HEK293 (cell line): ENCODE data around the gene GMIP.

ENCODE experiments used
- CTCF ChIA-PET: fragments of 350-600 bp; formaldehyde crosslinking; extraction: SDS; loops from one replicate; lab custom pipeline; 2021; ENCODE audit warnings: antibody characterized with exemption; lab: Yijun Ruan, JAX
- POLR2A ChIA-PET: fragments of 300-600 bp; formaldehyde crosslinking; extraction: SDS; loops from one replicate; lab custom pipeline; 2020; ENCODE audit warnings: antibody characterized with exemption, inconsistent platforms; lab: Yijun Ruan, JAX
- H3K27ac ChIP-seq: fragments of 200-500 bp; sonication (Bioruptor generic); 2 replicates; pipeline ENCODE4 v1.5.1; 2014; ENCODE audit warnings: low read depth, low read length, control low read depth, inconsistent platforms; ENCODE audit errors: extremely low read depth
- H3K36me3 ChIP-seq, 2 experiments: fragments of 200-500 bp in 1 of 2; sonication (Bioruptor generic) in 1 of 2; 1 replicate in 1 of 2; 2 replicates in 1 of 2; pipeline ENCODE4 v1.5.1; 2014 to 2017; ENCODE audit warnings: inconsistent platforms in 2 of 2, low read length in 2 of 2; ENCODE audit not compliant: control insufficient read depth in 2 of 2, insufficient read depth in 1 of 2
- H3K4me1 ChIP-seq: fragments of 200-500 bp; sonication (Bioruptor generic); 2 replicates; pipeline ENCODE4 v1.5.1; 2014; ENCODE audit warnings: mild to moderate bottlenecking, low read length, inconsistent platforms; ENCODE audit not compliant: control insufficient read depth, insufficient read depth
- H3K4me3 ChIP-seq: 2 replicates; pipeline ENCODE4 v1.5.1; 2011; ENCODE audit warnings: low read depth, mild to moderate bottlenecking, control low read depth, low read length, moderate library complexity
- H3K9me3 ChIP-seq: fragments of 200-500 bp; sonication (Bioruptor generic); 2 replicates; pipeline ENCODE4 v1.5.1; 2014; ENCODE audit warnings: low read depth, low read length, inconsistent platforms; ENCODE audit not compliant: control insufficient read depth, insufficient read depth
- BCL11A ChIP-seq: fragments of 450-650 bp; formaldehyde crosslinking; IDR thresholded peaks from 2 replicates; pipeline ENCODE4 v1.5.1; 2016; ENCODE audit warnings: low read depth, missing biosample characterization, missing genetic modification characterization
- GLIS1 ChIP-seq: fragments of 450-650 bp; formaldehyde crosslinking; IDR thresholded peaks from 2 replicates; pipeline ENCODE4 v1.5.1; 2016; ENCODE audit warnings: missing biosample characterization, missing genetic modification characterization
- OSR2 ChIP-seq: fragments of 450-650 bp; formaldehyde crosslinking; IDR thresholded peaks from 2 replicates; pipeline ENCODE4 v1.5.1; 2016; ENCODE audit warnings: missing biosample characterization, missing genetic modification characterization
- ZNF211 ChIP-seq: fragments of 450-650 bp; formaldehyde crosslinking; IDR thresholded peaks from 2 replicates; pipeline ENCODE4 v1.5.1; 2016; ENCODE audit warnings: low read depth, missing biosample characterization, missing genetic modification characterization
- ZNF302 ChIP-seq: fragments of 450-650 bp; formaldehyde crosslinking; IDR thresholded peaks from 2 replicates; pipeline ENCODE4 v1.5.1; 2016; ENCODE audit warnings: missing biosample characterization, missing genetic modification characterization, low read depth
- ZNF341 ChIP-seq: fragments of 450-650 bp; formaldehyde crosslinking; IDR thresholded peaks from 2 replicates; pipeline ENCODE4; 2016; ENCODE audit warnings: low read depth, missing biosample characterization, missing genetic modification characterization
- ZNF350 ChIP-seq: fragments of 450-650 bp; formaldehyde crosslinking; IDR thresholded peaks from 2 replicates; pipeline ENCODE4 v1.5.0; 2017; ENCODE audit warnings: missing biosample characterization, mild to moderate bottlenecking, missing genetic modification characterization
- ZNF391 ChIP-seq: fragments of 450-650 bp; formaldehyde crosslinking; IDR thresholded peaks from 2 replicates; pipeline ENCODE4 v1.5.1; 2016; ENCODE audit warnings: low read depth, missing biosample characterization, missing genetic modification characterization, borderline replicate concordance
- ZNF416 ChIP-seq: fragments of 450-650 bp; formaldehyde crosslinking; IDR thresholded peaks from 2 replicates; pipeline ENCODE4 v1.5.1; 2016; ENCODE audit warnings: missing biosample characterization, missing genetic modification characterization
- ZNF521 ChIP-seq: fragments of 450-650 bp; formaldehyde crosslinking; IDR thresholded peaks from 2 replicates; pipeline ENCODE4 v1.5.1; 2017; ENCODE audit warnings: missing biosample characterization, mild to moderate bottlenecking, missing genetic modification characterization
- ZNF571 ChIP-seq: fragments of 450-650 bp; formaldehyde crosslinking; IDR thresholded peaks from 2 replicates; pipeline ENCODE4 v1.5.0; 2017; ENCODE audit warnings: missing biosample characterization, missing genetic modification characterization
- ZSCAN16 ChIP-seq: fragments of 450-650 bp; formaldehyde crosslinking; IDR thresholded peaks from 2 replicates; pipeline ENCODE4 v1.5.1; 2016; ENCODE audit warnings: missing biosample characterization, missing genetic modification characterization
- TF ChIP-seq, protein P1 (sequence below): fragments of 450-650 bp; formaldehyde crosslinking; IDR thresholded peaks from 2 replicates; pipeline ENCODE4 v1.5.1; 2016; ENCODE audit warnings: missing biosample characterization, missing genetic modification characterization
- TF ChIP-seq, protein P2 (sequence below): fragments of 450-650 bp; formaldehyde crosslinking; IDR thresholded peaks from 2 replicates; pipeline ENCODE4 v1.5.1; 2016; ENCODE audit warnings: missing biosample characterization, missing genetic modification characterization
- TF ChIP-seq, protein P3 (sequence below): fragments of 450-650 bp; formaldehyde crosslinking; IDR thresholded peaks from 2 replicates; pipeline ENCODE4 v1.5.1; 2016; ENCODE audit warnings: missing biosample characterization, missing genetic modification characterization
- TF ChIP-seq, protein P4 (sequence below): fragments of 450-650 bp; formaldehyde crosslinking; IDR thresholded peaks from 2 replicates; pipeline ENCODE4 v1.5.1; 2016; ENCODE audit warnings: missing biosample characterization, missing genetic modification characterization, borderline replicate concordance

GMIP gene

DNA sequence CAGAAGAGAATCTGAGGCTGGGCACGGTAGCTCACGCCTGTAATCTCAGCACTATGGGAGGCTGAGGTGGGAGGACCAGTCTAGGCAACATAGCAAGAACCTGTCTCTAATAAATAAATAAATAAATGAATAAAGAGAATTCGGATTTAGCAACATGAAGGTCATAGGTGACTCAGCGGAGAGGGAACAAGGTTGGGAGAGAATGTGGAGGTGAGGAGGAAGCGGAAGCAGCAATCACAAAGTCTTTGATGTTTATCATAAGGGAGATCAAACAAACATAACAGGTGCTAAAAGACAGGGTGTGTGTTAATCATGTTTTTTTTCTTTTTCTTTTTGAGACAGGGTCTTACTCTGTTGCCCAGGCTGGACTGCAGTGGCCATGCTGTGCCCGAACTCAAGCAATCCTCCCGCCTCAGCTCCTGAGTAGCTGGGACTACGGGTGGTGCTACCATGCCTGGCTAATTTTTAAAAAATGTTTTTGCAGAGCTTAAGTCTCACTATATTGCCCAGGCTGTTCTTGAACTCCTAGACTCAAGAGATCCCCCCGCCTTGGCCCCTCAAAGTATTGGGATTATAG, 41.2 kb downstream of the GMIP start:
- no peaks in the 10 kb centered on the region for H3K4me1 ChIP-seq
- H3K36me3 ChIP-seq = no peaks in the 10 kb centered on the region; a peak in 1 of 3 replicates
- no peaks in the 10 kb centered on the region for H3K9me3 ChIP-seq
- H3K27ac ChIP-seq = no peak overlapping the region
- TF ChIP-seq GLIS1 (tag by site-specific recombination) (no peak), ZNF302 (tag by site-specific recombination) (no peak), ZNF341 (no peak), ZNF521 (tag by site-specific recombination) (no peak), ZNF211 (tag by site-specific recombination) (no peak), ZNF571 (tag by site-specific recombination) (no peak), ZNF416 (no peak), OSR2 (tag by site-specific recombination) (no peak), ZSCAN16 (tag by site-specific recombination) (no peak), BCL11A (tag by site-specific recombination) (no peak), ZNF350 (tag by site-specific recombination) (no peak), ZNF391 (tag by site-specific recombination) (no peak)
- TF ChIP-seq, protein P1, sequence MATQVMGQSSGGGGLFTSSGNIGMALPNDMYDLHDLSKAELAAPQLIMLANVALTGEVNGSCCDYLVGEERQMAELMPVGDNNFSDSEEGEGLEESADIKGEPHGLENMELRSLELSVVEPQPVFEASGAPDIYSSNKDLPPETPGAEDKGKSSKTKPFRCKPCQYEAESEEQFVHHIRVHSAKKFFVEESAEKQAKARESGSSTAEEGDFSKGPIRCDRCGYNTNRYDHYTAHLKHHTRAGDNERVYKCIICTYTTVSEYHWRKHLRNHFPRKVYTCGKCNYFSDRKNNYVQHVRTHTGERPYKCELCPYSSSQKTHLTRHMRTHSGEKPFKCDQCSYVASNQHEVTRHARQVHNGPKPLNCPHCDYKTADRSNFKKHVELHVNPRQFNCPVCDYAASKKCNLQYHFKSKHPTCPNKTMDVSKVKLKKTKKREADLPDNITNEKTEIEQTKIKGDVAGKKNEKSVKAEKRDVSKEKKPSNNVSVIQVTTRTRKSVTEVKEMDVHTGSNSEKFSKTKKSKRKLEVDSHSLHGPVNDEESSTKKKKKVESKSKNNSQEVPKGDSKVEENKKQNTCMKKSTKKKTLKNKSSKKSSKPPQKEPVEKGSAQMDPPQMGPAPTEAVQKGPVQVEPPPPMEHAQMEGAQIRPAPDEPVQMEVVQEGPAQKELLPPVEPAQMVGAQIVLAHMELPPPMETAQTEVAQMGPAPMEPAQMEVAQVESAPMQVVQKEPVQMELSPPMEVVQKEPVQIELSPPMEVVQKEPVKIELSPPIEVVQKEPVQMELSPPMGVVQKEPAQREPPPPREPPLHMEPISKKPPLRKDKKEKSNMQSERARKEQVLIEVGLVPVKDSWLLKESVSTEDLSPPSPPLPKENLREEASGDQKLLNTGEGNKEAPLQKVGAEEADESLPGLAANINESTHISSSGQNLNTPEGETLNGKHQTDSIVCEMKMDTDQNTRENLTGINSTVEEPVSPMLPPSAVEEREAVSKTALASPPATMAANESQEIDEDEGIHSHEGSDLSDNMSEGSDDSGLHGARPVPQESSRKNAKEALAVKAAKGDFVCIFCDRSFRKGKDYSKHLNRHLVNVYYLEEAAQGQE (tag by site-specific recombination) = no peak
- TF ChIP-seq, protein P2, sequence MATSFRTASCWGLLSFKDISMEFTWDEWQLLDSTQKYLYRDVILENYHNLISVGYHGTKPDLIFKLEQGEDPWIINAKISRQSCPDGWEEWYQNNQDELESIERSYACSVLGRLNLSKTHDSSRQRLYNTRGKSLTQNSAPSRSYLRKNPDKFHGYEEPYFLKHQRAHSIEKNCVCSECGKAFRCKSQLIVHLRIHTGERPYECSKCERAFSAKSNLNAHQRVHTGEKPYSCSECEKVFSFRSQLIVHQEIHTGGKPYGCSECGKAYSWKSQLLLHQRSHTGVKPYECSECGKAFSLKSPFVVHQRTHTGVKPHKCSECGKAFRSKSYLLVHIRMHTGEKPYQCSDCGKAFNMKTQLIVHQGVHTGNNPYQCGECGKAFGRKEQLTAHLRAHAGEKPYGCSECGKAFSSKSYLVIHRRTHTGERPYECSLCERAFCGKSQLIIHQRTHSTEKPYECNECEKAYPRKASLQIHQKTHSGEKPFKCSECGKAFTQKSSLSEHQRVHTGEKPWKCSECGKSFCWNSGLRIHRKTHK (tag by site-specific recombination) = no peak
- TF ChIP-seq, protein P3, sequence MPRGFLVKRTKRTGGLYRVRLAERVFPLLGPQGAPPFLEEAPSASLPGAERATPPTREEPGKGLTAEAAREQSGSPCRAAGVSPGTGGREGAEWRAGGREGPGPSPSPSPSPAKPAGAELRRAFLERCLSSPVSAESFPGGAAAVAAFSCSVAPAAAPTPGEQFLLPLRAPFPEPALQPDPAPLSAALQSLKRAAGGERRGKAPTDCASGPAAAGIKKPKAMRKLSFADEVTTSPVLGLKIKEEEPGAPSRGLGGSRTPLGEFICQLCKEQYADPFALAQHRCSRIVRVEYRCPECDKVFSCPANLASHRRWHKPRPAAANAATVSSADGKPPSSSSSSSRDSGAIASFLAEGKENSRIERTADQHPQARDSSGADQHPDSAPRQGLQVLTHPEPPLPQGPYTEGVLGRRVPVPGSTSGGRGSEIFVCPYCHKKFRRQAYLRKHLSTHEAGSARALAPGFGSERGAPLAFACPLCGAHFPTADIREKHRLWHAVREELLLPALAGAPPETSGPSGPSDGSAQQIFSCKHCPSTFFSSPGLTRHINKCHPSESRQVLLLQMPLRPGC (tag by site-specific recombination) = no peak
- TF ChIP-seq, protein P4, sequence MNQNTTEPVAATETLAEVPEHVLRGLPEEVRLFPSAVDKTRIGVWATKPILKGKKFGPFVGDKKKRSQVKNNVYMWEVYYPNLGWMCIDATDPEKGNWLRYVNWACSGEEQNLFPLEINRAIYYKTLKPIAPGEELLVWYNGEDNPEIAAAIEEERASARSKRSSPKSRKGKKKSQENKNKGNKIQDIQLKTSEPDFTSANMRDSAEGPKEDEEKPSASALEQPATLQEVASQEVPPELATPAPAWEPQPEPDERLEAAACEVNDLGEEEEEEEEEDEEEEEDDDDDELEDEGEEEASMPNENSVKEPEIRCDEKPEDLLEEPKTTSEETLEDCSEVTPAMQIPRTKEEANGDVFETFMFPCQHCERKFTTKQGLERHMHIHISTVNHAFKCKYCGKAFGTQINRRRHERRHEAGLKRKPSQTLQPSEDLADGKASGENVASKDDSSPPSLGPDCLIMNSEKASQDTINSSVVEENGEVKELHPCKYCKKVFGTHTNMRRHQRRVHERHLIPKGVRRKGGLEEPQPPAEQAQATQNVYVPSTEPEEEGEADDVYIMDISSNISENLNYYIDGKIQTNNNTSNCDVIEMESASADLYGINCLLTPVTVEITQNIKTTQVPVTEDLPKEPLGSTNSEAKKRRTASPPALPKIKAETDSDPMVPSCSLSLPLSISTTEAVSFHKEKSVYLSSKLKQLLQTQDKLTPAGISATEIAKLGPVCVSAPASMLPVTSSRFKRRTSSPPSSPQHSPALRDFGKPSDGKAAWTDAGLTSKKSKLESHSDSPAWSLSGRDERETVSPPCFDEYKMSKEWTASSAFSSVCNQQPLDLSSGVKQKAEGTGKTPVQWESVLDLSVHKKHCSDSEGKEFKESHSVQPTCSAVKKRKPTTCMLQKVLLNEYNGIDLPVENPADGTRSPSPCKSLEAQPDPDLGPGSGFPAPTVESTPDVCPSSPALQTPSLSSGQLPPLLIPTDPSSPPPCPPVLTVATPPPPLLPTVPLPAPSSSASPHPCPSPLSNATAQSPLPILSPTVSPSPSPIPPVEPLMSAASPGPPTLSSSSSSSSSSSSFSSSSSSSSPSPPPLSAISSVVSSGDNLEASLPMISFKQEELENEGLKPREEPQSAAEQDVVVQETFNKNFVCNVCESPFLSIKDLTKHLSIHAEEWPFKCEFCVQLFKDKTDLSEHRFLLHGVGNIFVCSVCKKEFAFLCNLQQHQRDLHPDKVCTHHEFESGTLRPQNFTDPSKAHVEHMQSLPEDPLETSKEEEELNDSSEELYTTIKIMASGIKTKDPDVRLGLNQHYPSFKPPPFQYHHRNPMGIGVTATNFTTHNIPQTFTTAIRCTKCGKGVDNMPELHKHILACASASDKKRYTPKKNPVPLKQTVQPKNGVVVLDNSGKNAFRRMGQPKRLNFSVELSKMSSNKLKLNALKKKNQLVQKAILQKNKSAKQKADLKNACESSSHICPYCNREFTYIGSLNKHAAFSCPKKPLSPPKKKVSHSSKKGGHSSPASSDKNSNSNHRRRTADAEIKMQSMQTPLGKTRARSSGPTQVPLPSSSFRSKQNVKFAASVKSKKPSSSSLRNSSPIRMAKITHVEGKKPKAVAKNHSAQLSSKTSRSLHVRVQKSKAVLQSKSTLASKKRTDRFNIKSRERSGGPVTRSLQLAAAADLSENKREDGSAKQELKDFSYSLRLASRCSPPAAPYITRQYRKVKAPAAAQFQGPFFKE (tag by site-specific recombination) = no peak
- CTCF ChIA-PET = interaction anchor here (0.6 kb wide), 1 partner anchor 125 kb away, joined by 3 read pairs; no protein-coding TSS in a partner anchor
- no peak overlapping the region for H3K4me3 ChIP-seq
- POLR2A ChIA-PET = interaction anchor here (0.6 kb wide), 1 partner anchor 277 kb away, joined by 3 read pairs; no protein-coding TSS in a partner anchor
